ENCODE data around the gene DDI1.

GRCh38 chr11:104005234-104005855 is 31.1 kb upstream of the DDI1 start:
- TF ChIP-seq POLR2AphosphoS5 (IDR thresholded peaks at IDR 0.05; ENCODE audit: low read depth): no peak
- TF ChIP-seq CTCF (conservative IDR thresholded peaks at IDR 0.05; ENCODE audit: low read depth in 2 of 2): no peak
- no peak for TF ChIP-seq CREB1 (CRISPR knock-in tag; IDR thresholded peaks at IDR 0.05; ENCODE audit: low read depth)
- no peak for TF ChIP-seq EZH2 (IDR thresholded peaks at IDR 0.05; ENCODE audit: low read depth, unreplicated experiment)
- no peak for TF ChIP-seq JUNB (IDR thresholded peaks at IDR 0.05; ENCODE audit: unreplicated experiment)
- no peak for TF ChIP-seq REST (IDR thresholded peaks at IDR 0.05; ENCODE audit: unreplicated experiment)
- no peak for TF ChIP-seq ZNF114 (CRISPR knock-in tag; IDR thresholded peaks at IDR 0.05)

Data from GM23338 (cell line).